ENCODE results near the gene SMARCC1. TPM values are rescaled to one million over a fixed set of nuclear protein-coding genes. Genes with fewer than 3 reads are reported as not detected.

Gene SMARCC1
- total RNA-seq, 2 experiments from 2014 or later, result 74.2 to 76.2 TPM

- POLR2A ChIA-PET, result no interaction called here
Measured at GRCh38 chr3:47669026-47669749, 112.5 kb downstream of the SMARCC1 start.

GRCh38 chr3:47666118-47666517, 115.6 kb downstream of the SMARCC1 start:
- peaks cover 69% of the 10 kb centered on the region for H3K36me3 Mint-ChIP-seq (ENCODE audit: low read depth)
- ATAC-seq (ENCODE audit: poor library complexity), result no peak
- ChIA-PET CTCF (interaction anchor here (0.5 to 0.8 kb wide), 2 partner anchors 11 to 218 kb away, joined by 3 read pairs; no protein-coding TSS in a partner anchor), POLR2A (no interaction called here)
- TF ChIP-seq CTCF (IDR thresholded peaks at IDR 0.05), result no peak
- no peaks in the 10 kb centered on the region for H3K27me3 Mint-ChIP-seq
- H3K27ac ChIP-seq (ENCODE audit: low read depth in 1 of 2, low read length in 2 of 2), result no peak overlapping the region
- peaks cover 10% of the 10 kb centered on the region for H3K4me1 Mint-ChIP-seq (ENCODE audit: low read depth)
- H3K36me3 ChIP-seq (ENCODE audit: insufficient read depth, low read length), result peaks cover 34% of the 10 kb centered on the region
- H3K27ac Mint-ChIP-seq, result peak overlapping the region; percentile 11
- H3K9me3 ChIP-seq (ENCODE audit: control insufficient read depth in 1 of 2, insufficient read depth in 1 of 2, low read length in 2 of 2), result no peaks in the 10 kb centered on the region
- no peak overlapping the region for H3K4me3 Mint-ChIP-seq
- no peaks in the 10 kb centered on the region for H3K27me3 ChIP-seq (ENCODE audit: control insufficient read depth in 1 of 2, insufficient read depth in 2 of 2, low read length in 2 of 2)
- intact Hi-C loops (cut with DNase I, micrococcal nuclease), result no loop called here
- DNase-seq, result no peak
- H3K9me3 Mint-ChIP-seq, result no peaks in the 10 kb centered on the region
- H3K4me1 ChIP-seq (ENCODE audit: insufficient read depth, low read length), result peaks cover 5% of the 10 kb centered on the region
- H3K4me3 ChIP-seq (ENCODE audit: low read length), result no peak overlapping the region

More at GRCh38 chr3:47669026-47669749, 112.5 kb downstream of the SMARCC1 start:
- Mint-ChIP-seq H3K4me3 (no peak overlapping the region), H3K4me1 (ENCODE audit: low read depth) (peaks cover 6% of the 10 kb centered on the region), H3K27me3 (no peaks in the 10 kb centered on the region), H3K9me3 (no peaks in the 10 kb centered on the region), H3K27ac (peak overlapping the region; percentile 27), H3K36me3 (ENCODE audit: low read depth) (peaks cover 73% of the 10 kb centered on the region)
- DNase-seq (no peak), ATAC-seq (ENCODE audit: poor library complexity) (no peak)
- Histone ChIP-seq H3K27me3 (ENCODE audit: control insufficient read depth in 1 of 2, insufficient read depth in 2 of 2, low read length in 2 of 2) (no peaks in the 10 kb centered on the region), H3K36me3 (ENCODE audit: insufficient read depth, low read length) (peaks cover 33% of the 10 kb centered on the region), H3K27ac (ENCODE audit: low read depth in 1 of 2, low read length in 2 of 2) (no peak overlapping the region), H3K9me3 (ENCODE audit: control insufficient read depth in 1 of 2, insufficient read depth in 1 of 2, low read length in 2 of 2) (no peaks in the 10 kb centered on the region), H3K4me3 (ENCODE audit: low read length) (no peak overlapping the region), H3K4me1 (ENCODE audit: insufficient read depth, low read length) (no peaks in the 10 kb centered on the region)
- TF ChIP-seq CTCF (IDR thresholded peaks at IDR 0.05), result no peak
- intact Hi-C loops (cut with DNase I, micrococcal nuclease), result no loop called here
- CTCF ChIA-PET, result no interaction called here

- H3K27me3 Mint-ChIP-seq, result no peaks in the 10 kb centered on the region
- H3K27ac Mint-ChIP-seq, result no peak overlapping the region
- H3K36me3 Mint-ChIP-seq (ENCODE audit: low read depth), result peaks cover 70% of the 10 kb centered on the region
- Histone ChIP-seq H3K4me3 (ENCODE audit: low read length) (no peak overlapping the region), H3K27me3 (ENCODE audit: control insufficient read depth in 1 of 2, insufficient read depth in 2 of 2, low read length in 2 of 2) (no peaks in the 10 kb centered on the region), H3K27ac (ENCODE audit: low read depth in 1 of 2, low read length in 2 of 2) (no peak overlapping the region), H3K4me1 (ENCODE audit: insufficient read depth, low read length) (peaks cover 5% of the 10 kb centered on the region), H3K9me3 (ENCODE audit: control insufficient read depth in 1 of 2, insufficient read depth in 1 of 2, low read length in 2 of 2) (no peaks in the 10 kb centered on the region), H3K36me3 (ENCODE audit: insufficient read depth, low read length) (peaks cover 28% of the 10 kb centered on the region)
- ChIA-PET POLR2A (no interaction called here), CTCF (no interaction called here)
- no peak overlapping the region for H3K4me3 Mint-ChIP-seq
- DNase-seq (no peak), ATAC-seq (ENCODE audit: poor library complexity) (no peak)
- intact Hi-C loops (cut with DNase I, micrococcal nuclease), result no loop called here
- TF ChIP-seq CTCF (IDR thresholded peaks at IDR 0.05), result no peak
- peaks cover under 1% of the 10 kb centered on the region for H3K9me3 Mint-ChIP-seq
- peaks cover 9% of the 10 kb centered on the region for H3K4me1 Mint-ChIP-seq (ENCODE audit: low read depth)
Measured at GRCh38 chr3:47664519-47664918, 117.2 kb downstream of the SMARCC1 start.
